Neutrophil (primary cell): ENCODE results near the gene CYP51A1.
"Not testable (repeated sequence)": the region's sequence is repeated elsewhere in the genome, so short reads cannot be mapped to it uniquely, and the experiment has no call there.

Experiments used
- H3K27ac ChIP-seq: fragments of 200-600 bp; sonication (generic); 2 replicates; pipeline ENCODE4 v1.5.1; 2016; ENCODE audit warnings: mild to moderate bottlenecking, moderate library complexity
- H3K27me3 ChIP-seq: fragments of 200-600 bp; sonication (generic); 2 replicates; pipeline ENCODE4 v1.6.0; 2016; ENCODE audit warnings: mild to moderate bottlenecking
- H3K36me3 ChIP-seq: fragments of 200-600 bp; sonication (generic); 2 replicates; pipeline ENCODE4 v1.5.1; 2017
- H3K4me1 ChIP-seq, 2 experiments: fragments of 200-600 bp in 1 of 2; sonication (generic) in 1 of 2; 1 replicate in 1 of 2; 2 replicates in 1 of 2; pipeline versions ENCODE4 v1.5.1 to v1.6.1; 2013 to 2016; ENCODE audit warnings: low read depth in 1 of 2, low read length in 1 of 2, mild to moderate bottlenecking in 1 of 2, moderate library complexity in 1 of 2; ENCODE audit not compliant: control insufficient read depth in 1 of 2, insufficient read depth in 1 of 2
- H3K4me3 ChIP-seq, 2 experiments: fragments of 200-600 bp in 1 of 2; sonication (generic) in 1 of 2; 1 replicate in 1 of 2; 2 replicates in 1 of 2; pipeline ENCODE4 v1.5.1; 2013 to 2016; ENCODE audit warnings: low read depth in 1 of 2, low read length in 1 of 2, mild to moderate bottlenecking in 1 of 2, moderate library complexity in 1 of 2
- H3K9me3 ChIP-seq: fragments of 200-600 bp; sonication (generic); 2 replicates; pipeline ENCODE4 v1.5.1; 2016
- CTCF ChIP-seq: fragments of 200-600 bp; sonication (generic); IDR thresholded peaks from 2 replicates; pipeline ENCODE4 v1.5.1; 2016; ENCODE audit warnings: antibody characterized with exemption

Gene CYP51A1

DNA sequence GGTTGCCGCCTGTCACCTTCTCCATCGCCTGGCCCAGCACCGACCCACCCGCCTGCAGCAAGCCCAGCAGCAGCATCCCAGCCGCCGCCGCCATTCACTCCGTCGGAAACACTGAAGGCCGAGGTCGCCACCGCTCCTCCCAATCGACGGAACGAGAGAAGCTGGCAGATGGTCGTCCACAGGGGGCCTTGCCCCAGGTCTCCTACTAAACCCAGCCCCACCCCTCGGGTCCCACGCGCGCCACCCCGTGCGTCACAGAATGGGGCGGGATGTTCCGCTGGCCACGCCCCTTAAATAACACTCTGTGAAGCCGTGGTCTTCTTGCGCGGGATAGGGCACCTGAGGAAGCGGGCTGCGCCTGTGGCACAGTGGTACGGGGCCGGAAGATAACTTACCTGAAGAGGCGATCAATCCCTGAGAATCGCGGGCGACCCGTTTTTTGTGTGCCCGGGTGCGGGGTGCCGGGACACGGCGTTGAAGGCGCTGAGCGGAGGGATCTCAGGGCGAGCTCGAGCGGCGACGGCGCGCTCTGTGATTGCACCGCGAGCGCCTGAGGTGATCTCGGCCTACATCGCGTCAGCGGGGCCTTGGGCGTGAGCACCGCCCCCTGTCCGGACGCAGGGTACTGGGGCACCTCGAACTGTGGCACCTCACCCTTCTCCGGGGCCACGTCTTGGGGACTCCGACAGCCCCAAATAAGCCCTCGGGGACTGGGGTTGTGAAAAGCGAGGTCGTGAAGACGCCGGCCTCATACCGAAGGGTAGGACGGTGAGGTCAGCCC lies at the start of gene CYP51A1:
TSS of gene CYP51A1 (minus strand) at position 207 of the 781 bp plus-strand sequence. CDS start at position 94, 113 bp downstream.
- Histone ChIP-seq H3K27ac (peak within 1 kb of the TSS; percentile 83), H3K4me1 (peaks cover 16 to 18% of the 10 kb centered on the region in 2 experiments), H3K27me3 (no peaks in the 10 kb centered on the region), H3K9me3 (no peaks in the 10 kb centered on the region), H3K4me3 (peak within 1 kb of the TSS; percentile 73 to 91), H3K36me3 (no peaks in the 10 kb centered on the region)
- TF ChIP-seq CTCF = peak; percentile 34

DNA sequence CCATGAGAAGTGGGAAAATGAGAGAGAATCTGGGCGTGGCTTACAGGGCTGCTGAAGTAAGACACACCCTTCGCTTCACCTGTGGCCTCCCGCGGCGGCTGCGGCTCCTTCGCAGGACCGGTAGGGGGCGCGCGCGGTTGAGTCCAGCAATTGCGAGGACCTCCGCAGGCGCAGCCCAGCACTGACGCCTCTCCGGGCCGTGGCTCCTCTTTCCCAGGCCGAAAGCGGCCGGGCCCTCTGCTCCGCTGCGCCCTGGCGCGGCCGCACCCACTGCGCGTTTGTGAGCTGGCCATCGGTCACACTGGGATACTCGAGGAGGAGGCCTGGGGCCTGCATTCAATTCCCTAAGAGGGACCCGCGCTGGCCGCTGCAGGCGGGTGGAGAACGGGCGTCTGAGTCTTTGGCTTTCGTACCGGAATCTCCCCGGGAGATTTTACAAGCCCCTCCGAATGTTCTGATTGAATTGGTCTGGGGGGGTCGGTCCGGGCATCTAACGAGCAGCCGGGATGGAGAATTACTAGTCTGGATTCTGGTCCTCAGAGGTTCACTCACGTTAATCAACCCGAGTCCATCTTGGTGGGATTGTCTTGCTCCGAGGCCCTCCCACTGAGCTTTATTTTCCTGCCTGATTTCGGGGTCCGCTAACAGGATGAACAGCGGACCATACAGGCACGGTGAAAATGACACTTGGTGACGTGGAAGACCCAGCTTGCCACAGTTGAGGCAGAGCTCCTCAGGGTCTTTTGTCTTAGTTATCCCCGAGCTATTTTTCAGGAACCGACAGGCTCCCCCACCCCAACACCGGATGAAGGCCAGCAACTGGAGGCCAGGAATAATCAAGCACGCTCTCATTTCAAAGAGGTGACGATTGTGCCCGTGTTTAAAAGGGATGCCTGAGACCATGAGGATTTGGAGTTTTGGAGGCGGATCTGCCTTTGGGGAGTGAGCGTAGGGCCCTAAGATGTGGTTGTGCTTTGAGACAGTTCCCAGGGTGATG lies 44.9 kb upstream of the CYP51A1 start, which contains the start of gene LRRD1:
TSS of gene LRRD1 (minus strand) at position 215 of the 997 bp plus-strand sequence. CDS start 13,940 bp downstream, outside the sequence.
- Histone ChIP-seq H3K36me3 (no peaks in the 10 kb centered on the region), H3K9me3 (no peaks in the 10 kb centered on the region), H3K4me3 (peak within 1 kb of the TSS; percentile 52 to 58), H3K27me3 (peaks cover 67% of the 10 kb centered on the region), H3K4me1 (peaks cover 9 to 11% of the 10 kb centered on the region in 2 experiments), H3K27ac (no peak within 1 kb of the TSS)
- TF ChIP-seq CTCF = peak; percentile 92

DNA sequence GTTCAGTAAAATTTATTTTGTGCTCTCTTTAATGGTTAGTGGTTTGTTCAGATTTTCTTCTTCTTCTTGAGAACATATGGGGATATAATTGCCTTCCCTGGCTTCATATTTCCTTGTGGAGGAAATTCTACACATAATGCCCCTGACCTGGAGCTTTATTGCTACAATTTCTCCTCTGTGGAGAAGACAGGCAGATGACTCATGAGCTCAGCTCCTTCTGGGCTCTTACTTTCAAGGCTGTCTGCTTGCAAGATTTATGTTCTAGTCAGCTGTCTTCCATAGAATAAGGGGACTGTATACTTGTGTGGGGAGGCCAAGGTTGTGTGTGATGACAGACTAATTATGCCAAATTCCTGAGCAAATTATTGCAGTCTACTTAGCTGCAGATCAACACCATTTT lies 43.1 kb upstream of the CYP51A1 start:
- Histone ChIP-seq H3K9me3 (no peaks in the 10 kb centered on the region), H3K4me3 (no peak overlapping the region), H3K36me3 (no peaks in the 10 kb centered on the region), H3K27ac (no peak overlapping the region), H3K27me3 (peaks cover 67% of the 10 kb centered on the region), H3K4me1 (peaks cover 9 to 11% of the 10 kb centered on the region in 2 experiments)
- TF ChIP-seq CTCF = no peak

- not testable (repeated sequence) for H3K27me3 ChIP-seq, H3K4me1 ChIP-seq, H3K9me3 ChIP-seq, H3K36me3 ChIP-seq, H3K4me3 ChIP-seq, H3K27ac ChIP-seq
Measured at GRCh38 chr7:92169529-92169928, 35.3 kb upstream of the CYP51A1 start.

- peaks cover 15% of the 10 kb centered on the region for H3K27me3 ChIP-seq
- H3K4me3 ChIP-seq = no peak overlapping the region
- no peak for TF ChIP-seq CTCF
- H3K27ac ChIP-seq = no peak overlapping the region
- no peaks in the 10 kb centered on the region for H3K36me3 ChIP-seq
- H3K4me1 ChIP-seq = no peaks in the 10 kb centered on the region
- H3K9me3 ChIP-seq = no peaks in the 10 kb centered on the region
Measured at GRCh38 chr7:92161271-92161670, 27.0 kb upstream of the CYP51A1 start.
